AG10803 (cell line): ENCODE measurements around the gene LRRC45.

Experiments
- DNase-seq: peaks from one replicate; pipeline ENCODE4 v3.0.0; 2010; ENCODE audit warnings: low read depth
- H3K4me3 ChIP-seq: 2 replicates; pipeline ENCODE4 v1.5.1; 2011; ENCODE audit warnings: mild to moderate bottlenecking, low read length, control low read depth
- TF ChIP-seq, protein P1 (sequence below): conservative IDR thresholded peaks from 2 replicates; pipeline ENCODE4 v1.5.1; 2011; ENCODE audit warnings: mild to moderate bottlenecking, low read length, control low read depth, inconsistent platforms

LRRC45 gene

DNA sequence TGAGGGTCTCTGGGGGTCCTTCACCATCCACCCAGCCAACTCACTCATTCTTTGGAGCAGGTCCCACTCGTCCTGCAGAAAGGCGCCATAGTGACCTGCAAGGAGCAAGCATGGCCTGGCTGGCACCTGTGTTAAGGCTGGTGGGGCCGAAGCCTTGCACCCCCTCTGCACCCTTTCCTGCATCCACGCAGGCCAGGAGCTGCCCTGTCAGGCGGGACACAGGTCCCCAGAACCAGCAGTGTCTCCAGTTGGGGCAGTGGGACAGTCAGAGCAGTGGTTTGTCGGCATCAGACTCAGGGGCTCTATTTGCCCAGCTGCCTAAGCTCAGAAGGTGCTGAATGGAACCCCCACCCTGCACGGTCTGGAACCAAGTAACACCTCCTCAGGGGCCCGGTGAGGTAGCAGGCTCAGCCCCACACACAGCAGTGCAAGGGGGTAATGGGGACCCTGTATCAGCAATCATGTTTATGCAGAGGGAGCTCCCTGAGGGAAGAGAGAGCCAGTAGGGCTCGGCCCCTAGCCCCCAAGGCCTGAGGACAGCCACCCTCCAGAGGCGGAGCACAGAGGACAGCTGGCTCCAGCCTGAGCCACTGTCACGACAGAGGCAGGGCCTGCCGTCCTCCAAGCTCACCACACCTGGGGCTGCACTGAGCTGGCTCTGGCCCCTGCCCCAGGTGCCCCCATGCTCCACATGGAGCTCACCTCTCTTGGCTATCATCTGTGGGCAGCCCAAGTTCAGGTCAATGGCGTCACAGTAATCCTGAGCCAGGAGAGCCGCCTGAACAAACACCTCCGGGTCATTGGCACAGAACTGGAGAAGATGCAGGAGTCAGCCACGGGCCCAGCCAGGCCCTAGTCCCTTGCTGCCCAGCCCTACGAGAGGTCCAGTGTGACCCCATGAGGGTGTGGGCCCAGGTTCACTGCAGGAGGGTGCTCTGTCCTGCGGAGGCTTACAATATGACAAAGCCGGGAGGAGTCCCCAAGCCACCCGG lies 40.6 kb downstream of the LRRC45 start:
- DNase-seq = no peak
- TF ChIP-seq, protein P1, sequence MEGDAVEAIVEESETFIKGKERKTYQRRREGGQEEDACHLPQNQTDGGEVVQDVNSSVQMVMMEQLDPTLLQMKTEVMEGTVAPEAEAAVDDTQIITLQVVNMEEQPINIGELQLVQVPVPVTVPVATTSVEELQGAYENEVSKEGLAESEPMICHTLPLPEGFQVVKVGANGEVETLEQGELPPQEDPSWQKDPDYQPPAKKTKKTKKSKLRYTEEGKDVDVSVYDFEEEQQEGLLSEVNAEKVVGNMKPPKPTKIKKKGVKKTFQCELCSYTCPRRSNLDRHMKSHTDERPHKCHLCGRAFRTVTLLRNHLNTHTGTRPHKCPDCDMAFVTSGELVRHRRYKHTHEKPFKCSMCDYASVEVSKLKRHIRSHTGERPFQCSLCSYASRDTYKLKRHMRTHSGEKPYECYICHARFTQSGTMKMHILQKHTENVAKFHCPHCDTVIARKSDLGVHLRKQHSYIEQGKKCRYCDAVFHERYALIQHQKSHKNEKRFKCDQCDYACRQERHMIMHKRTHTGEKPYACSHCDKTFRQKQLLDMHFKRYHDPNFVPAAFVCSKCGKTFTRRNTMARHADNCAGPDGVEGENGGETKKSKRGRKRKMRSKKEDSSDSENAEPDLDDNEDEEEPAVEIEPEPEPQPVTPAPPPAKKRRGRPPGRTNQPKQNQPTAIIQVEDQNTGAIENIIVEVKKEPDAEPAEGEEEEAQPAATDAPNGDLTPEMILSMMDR = no peak
- H3K4me3 ChIP-seq = peak overlapping the region; percentile 81

DNA sequence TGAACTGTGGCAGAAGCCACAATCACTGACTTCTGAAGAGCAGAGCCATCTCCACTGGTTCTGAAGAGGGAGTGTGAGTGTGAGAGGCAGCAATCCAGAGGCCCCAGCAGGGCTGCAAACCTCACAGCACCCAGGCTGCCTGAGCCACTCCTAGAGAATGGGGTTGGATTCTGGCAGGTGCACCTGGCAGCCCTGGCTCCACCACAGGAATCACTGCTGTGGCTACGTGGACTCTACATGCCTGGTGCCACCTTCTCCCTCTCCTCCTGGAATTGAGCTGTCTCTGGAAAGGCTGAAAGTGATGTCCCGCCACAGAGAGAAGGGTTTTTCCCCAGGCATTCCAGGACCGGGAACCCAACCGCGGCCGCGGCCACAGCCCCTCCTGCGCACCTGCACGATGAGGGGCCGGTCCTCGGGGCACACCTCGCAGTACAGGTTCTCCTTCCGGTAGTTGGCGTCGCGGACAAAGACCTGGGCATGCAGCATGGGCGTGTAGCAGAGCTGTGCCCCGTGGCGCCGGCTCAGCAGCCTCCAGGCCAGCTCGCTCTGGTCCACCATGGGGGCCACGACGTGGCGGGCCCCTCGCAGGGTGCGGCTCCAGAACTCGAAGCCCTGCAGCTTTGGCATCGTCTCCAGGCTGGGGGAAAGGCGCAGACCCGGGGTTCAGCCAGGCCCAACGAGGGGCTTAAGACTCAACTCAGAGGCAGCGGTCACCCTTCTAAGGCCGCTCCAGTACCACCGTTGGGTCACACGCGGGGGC lies 41.5 kb downstream of the LRRC45 start:
- TF ChIP-seq, protein P1 = no peak
- DNase-seq = no peak
- peak overlapping the region; percentile 81 for H3K4me3 ChIP-seq

DNA sequence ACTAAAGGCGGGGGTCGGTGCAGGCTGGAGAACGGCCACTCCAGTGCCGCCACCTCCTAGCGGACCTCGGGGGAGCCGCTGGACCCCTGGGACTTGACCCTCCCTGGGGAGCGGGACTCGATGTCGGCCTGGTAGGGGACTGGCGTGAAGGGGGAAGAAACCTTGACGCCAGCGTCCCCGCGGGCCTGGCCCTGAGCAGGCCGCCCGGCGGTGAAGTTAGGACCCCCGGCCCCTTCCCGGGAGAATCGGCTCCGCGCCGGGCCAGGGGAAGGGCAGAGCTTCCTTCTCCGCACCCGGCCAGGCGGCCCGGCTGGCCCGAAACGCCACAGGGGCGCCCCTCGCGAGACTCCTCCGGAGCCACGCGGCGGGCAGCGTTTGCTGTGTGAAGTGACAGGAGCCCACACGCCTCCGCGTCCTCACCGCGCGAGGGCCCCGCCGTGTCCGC lies 42.1 kb downstream of the LRRC45 start:
- H3K4me3 ChIP-seq = peak overlapping the region; percentile 81
- peak; percentile 25 for DNase-seq
- TF ChIP-seq, protein P1 = no peak

GRCh38 chr17:82065638-82066303 lies 42.7 kb downstream of the LRRC45 start, which contains the start of gene DUS1L:
Gene DUS1L, minus strand, starts transcription at chr17:82065804. Its CDS starts 745 bp downstream, at chr17:82065059.
- DNase-seq = peak; percentile 58
- TF ChIP-seq, protein P1 = no peak
- peak within 1 kb of the TSS; percentile 81 for H3K4me3 ChIP-seq

DNA sequence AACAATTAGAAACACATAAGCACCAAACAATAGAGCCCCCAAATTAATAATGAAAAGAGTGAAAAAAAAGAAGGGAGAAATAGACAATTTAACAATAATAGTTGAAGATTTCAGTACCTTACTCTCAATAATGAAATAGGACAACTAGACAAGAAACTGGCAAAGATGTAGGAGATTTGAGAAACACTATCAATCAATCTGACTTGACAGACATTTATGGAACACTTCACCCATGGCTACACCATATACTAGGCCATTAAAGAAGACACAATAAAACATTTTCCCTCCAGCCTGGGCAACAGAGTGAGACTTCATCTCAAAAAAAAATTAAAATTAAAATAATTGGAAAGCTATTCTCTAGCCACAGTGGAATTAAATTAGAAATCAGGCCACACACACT lies 47.5 kb downstream of the LRRC45 start:
- H3K4me3 ChIP-seq = no peak overlapping the region
- DNase-seq = no peak
- TF ChIP-seq, protein P1 = no peak

GRCh38 chr17:82072827-82073226 lies 49.7 kb downstream of the LRRC45 start:
- no peak overlapping the region for H3K4me3 ChIP-seq
- TF ChIP-seq, protein P1 = no peak
- no peak for DNase-seq
